ENCODE results near the gene NDST3. TPM values are rescaled to one million over a fixed set of nuclear protein-coding genes. Genes with fewer than 3 reads are reported as not detected.

NDST3 gene
- polyA plus RNA-seq, 1 of the 3 experiments (the other 2 are of a cell fraction) = 1.2 TPM

GRCh38 chr4:118221227-118221800, 187.0 kb downstream of the NDST3 start:
- DNase-seq = no peak
- POLR2A ChIA-PET = no interaction called here

GRCh38 chr4:118224243-118224829, 190.1 kb downstream of the NDST3 start:
- peak overlapping the region in 1 of 2 experiments; percentile 14; a peak in 1 of 4 replicates for H3K4me3 ChIP-seq (ENCODE audit: low read depth in 2 of 2, low read length in 1 of 2)
- peak; percentile 90 for TF ChIP-seq RAD21 (IDR thresholded peaks at IDR 0.05; ENCODE audit: low read length)
- TF ChIP-seq MAX (IDR thresholded peaks at IDR 0.05; ENCODE audit: low read depth) = no peak
- peak; percentile 75 for TF ChIP-seq CTCF (IDR thresholded peaks at IDR 0.05)
- TF ChIP-seq ZBTB33 (IDR thresholded peaks at IDR 0.05; ENCODE audit: borderline replicate concordance, low read depth) = no peak
- TF ChIP-seq GABPA (IDR thresholded peaks at IDR 0.05; ENCODE audit: low read depth) = no peak
- TF ChIP-seq USF2 (IDR thresholded peaks at IDR 0.05; ENCODE audit: borderline replicate concordance, low read depth, low read length) = no peak
- no peak for TF ChIP-seq NFIC (IDR thresholded peaks at IDR 0.05; ENCODE audit: borderline replicate concordance)
- TF ChIP-seq GATA2 (CRISPR knock-in tag; IDR thresholded peaks at IDR 0.05) = no peak
- peak; percentile 74 for TF ChIP-seq SMC3 (IDR thresholded peaks at IDR 0.05; ENCODE audit: low read depth, low read length)
- TF ChIP-seq MXI1 (IDR thresholded peaks at IDR 0.05; ENCODE audit: low read depth, low read length) = no peak
- TF ChIP-seq FOSL2 (IDR thresholded peaks at IDR 0.05; ENCODE audit: borderline replicate concordance, low read depth) = no peak
- H3K79me2 ChIP-seq (ENCODE audit: insufficient read depth) = no peaks in the 10 kb centered on the region
- no peaks in the 10 kb centered on the region for H3K9me3 ChIP-seq
- H3K4me1 ChIP-seq (ENCODE audit: control insufficient read depth in 1 of 2, insufficient read depth in 2 of 2, low read depth in 1 of 2, low read length in 1 of 2) = no peaks in the 10 kb centered on the region; a peak in 2 of 4 replicates
- H3K4me2 ChIP-seq = no peak overlapping the region
- CTCF ChIA-PET = interaction anchor here (0.6 to 3.6 kb wide), 32 partner anchors 8 to 1151 kb away, joined by 3 to 33 read pairs (median 5); partner anchors contain the start of gene NDST3
- H2AFZ ChIP-seq (ENCODE audit: low read depth) = no peak overlapping the region
- H3F3A ChIP-seq (replicated peaks; ENCODE audit: insufficient read depth) = no peaks in the 10 kb centered on the region
- H3K9me2 ChIP-seq = no peaks in the 10 kb centered on the region
- WGBS (ENCODE audit: low lambda C conversion rate) = 11% methylated on average over 3 of the region's 3 CpGs
- no peaks in the 10 kb centered on the region for H3K27me3 ChIP-seq (ENCODE audit: insufficient read depth)
- H3K36me3 ChIP-seq (replicated peaks in 1 of 2; ENCODE audit: control insufficient read depth in 1 of 2, insufficient read depth in 2 of 2, low read length in 1 of 2) = no peaks in the 10 kb centered on the region
- DNase-seq = peak; percentile 30
- H3K9ac ChIP-seq = no peak overlapping the region
- POLR2A ChIA-PET = no interaction called here
- H3K27ac ChIP-seq (ENCODE audit: low read depth in 2 of 2, low read length in 1 of 2) = no peak overlapping the region
- H4K20me1 ChIP-seq (ENCODE audit: insufficient read depth) = no peaks in the 10 kb centered on the region

More at GRCh38 chr4:118221227-118221800, 187.0 kb downstream of the NDST3 start:
- WGBS (ENCODE audit: low lambda C conversion rate) = 45% methylated on average over 2 of the region's 2 CpGs
- Histone ChIP-seq H4K20me1 (ENCODE audit: insufficient read depth) (no peaks in the 10 kb centered on the region), H3K9me3 (no peaks in the 10 kb centered on the region), H3F3A (replicated peaks; ENCODE audit: insufficient read depth) (no peaks in the 10 kb centered on the region), H3K9ac (no peak overlapping the region), H3K27me3 (ENCODE audit: insufficient read depth) (no peaks in the 10 kb centered on the region), H3K4me2 (no peak overlapping the region), H3K79me2 (ENCODE audit: insufficient read depth) (no peaks in the 10 kb centered on the region), H3K27ac (ENCODE audit: low read depth in 2 of 2, low read length in 1 of 2) (peak overlapping the region in 1 of 2 experiments; percentile 43; a peak in 1 of 4 replicates), H3K9me2 (no peaks in the 10 kb centered on the region), H3K4me3 (ENCODE audit: low read depth in 2 of 2, low read length in 1 of 2) (no peak overlapping the region), H3K4me1 (ENCODE audit: control insufficient read depth in 1 of 2, insufficient read depth in 2 of 2, low read depth in 1 of 2, low read length in 1 of 2) (no peaks in the 10 kb centered on the region; a peak in 2 of 4 replicates), H3K36me3 (replicated peaks in 1 of 2; ENCODE audit: control insufficient read depth in 1 of 2, insufficient read depth in 2 of 2, low read length in 1 of 2) (no peaks in the 10 kb centered on the region), H2AFZ (ENCODE audit: low read depth) (0 out of 2 replicates have a peak overlapping the region, but pooled peaks have one; percentile 34)
- CTCF ChIA-PET = no interaction called here
- TF ChIP-seq MAX (IDR thresholded peaks at IDR 0.05; ENCODE audit: low read depth) (no peak), GATA2 (CRISPR knock-in tag; IDR thresholded peaks at IDR 0.05) (0 out of 2 replicates have a peak, but pooled peaks have one; percentile 22)

Data from SK-N-SH (cell line).